ENCODE measurements around the gene PLEKHG3.

DNA sequence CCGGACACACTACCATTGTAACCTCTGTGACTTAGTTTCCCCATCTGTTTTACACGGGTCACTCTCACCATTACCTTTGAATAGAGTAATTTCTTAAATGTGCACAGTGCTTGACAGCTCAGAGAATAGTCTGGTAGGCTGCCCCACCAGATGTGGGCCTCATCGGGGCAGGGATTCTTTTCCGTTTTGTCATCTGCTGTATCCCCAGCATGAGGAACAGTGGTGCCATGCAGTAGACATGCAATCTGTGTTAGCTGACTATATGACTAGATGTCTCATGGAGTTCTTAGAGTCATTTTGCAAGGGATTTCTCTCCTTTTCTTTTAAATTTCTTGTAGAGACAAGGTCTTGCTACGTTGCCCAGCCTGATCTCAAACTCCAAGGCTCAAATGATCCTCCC is 44.9 kb upstream of the PLEKHG3 start:
- no peak for TF ChIP-seq POLR2A (IDR thresholded peaks at IDR 0.05)
- TF ChIP-seq, protein P1, sequence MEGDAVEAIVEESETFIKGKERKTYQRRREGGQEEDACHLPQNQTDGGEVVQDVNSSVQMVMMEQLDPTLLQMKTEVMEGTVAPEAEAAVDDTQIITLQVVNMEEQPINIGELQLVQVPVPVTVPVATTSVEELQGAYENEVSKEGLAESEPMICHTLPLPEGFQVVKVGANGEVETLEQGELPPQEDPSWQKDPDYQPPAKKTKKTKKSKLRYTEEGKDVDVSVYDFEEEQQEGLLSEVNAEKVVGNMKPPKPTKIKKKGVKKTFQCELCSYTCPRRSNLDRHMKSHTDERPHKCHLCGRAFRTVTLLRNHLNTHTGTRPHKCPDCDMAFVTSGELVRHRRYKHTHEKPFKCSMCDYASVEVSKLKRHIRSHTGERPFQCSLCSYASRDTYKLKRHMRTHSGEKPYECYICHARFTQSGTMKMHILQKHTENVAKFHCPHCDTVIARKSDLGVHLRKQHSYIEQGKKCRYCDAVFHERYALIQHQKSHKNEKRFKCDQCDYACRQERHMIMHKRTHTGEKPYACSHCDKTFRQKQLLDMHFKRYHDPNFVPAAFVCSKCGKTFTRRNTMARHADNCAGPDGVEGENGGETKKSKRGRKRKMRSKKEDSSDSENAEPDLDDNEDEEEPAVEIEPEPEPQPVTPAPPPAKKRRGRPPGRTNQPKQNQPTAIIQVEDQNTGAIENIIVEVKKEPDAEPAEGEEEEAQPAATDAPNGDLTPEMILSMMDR (IDR thresholded peaks at IDR 0.05): no peak
